Panc1 (cell line): ENCODE measurements around the gene RBMS3. TPM values are rescaled to one million over a fixed set of nuclear protein-coding genes. Genes with fewer than 3 reads are reported as not detected.

Experiments used
- ATAC-seq: fragments of 200-7000 bp; cut with Tn5 transposase; 2 replicates; pipeline ENCODE4 v1.9.1; 2020; ENCODE audit warnings: mild to moderate bottlenecking, moderate library complexity
- BruUV-seq: library from RNA; stranded (reverse); fragments of 400-500 nt; replicated peaks from 2 replicates; lab custom pipeline; 2021; lab: Mats Ljungman, UMichigan
- CTCF ChIA-PET: fragments of 300-600 bp; sonication (Branson Sonifier 250); formaldehyde crosslinking; loops from one replicate; lab custom pipeline; 2022; ENCODE audit warnings: antibody characterized with exemption; lab: Charles Lee
- POLR2A ChIA-PET: fragments of 300-600 bp; sonication (Branson Sonifier 250); formaldehyde crosslinking; loops from one replicate; lab custom pipeline; 2022; ENCODE audit warnings: antibody characterized with exemption; lab: Charles Lee
- DNase-seq: peaks from one replicate; pipeline ENCODE4 v3.0.0-alpha.2; 2010; ENCODE audit warnings: low read depth, low spot score
- H3K27ac ChIP-seq: 2 replicates; pipeline ENCODE4 v1.5.1; 2011; ENCODE audit warnings: mild to moderate bottlenecking, low read length, inconsistent platforms
- H3K27me3 ChIP-seq: fragments of 200-500 bp; sonication (Bioruptor generic); 2 replicates; pipeline ENCODE4 v1.6.0; 2014; ENCODE audit warnings: low read length, inconsistent platforms; ENCODE audit not compliant: control insufficient read depth, insufficient read depth
- H3K36me3 ChIP-seq: fragments of 200-500 bp; sonication (Bioruptor generic); 2 replicates; pipeline ENCODE4 v1.5.1; 2014; ENCODE audit warnings: inconsistent platforms, mild to moderate bottlenecking, low read length, moderate library complexity; ENCODE audit not compliant: control insufficient read depth, insufficient read depth
- H3K4me1 ChIP-seq: 2 replicates; pipeline ENCODE4 v1.5.1; 2011; ENCODE audit warnings: inconsistent platforms, mild to moderate bottlenecking, low read length, moderate library complexity; ENCODE audit not compliant: control insufficient read depth, insufficient read depth
- H3K4me3 ChIP-seq, 2 experiments: 2 replicates each; pipeline ENCODE4 v1.5.1; 2011 to 2012; ENCODE audit warnings: low read depth in 2 of 2, low read length in 2 of 2, mild to moderate bottlenecking in 2 of 2, inconsistent platforms in 1 of 2, moderate library complexity in 1 of 2
- H3K9me3 ChIP-seq: fragments of 200-500 bp; sonication (Bioruptor generic); 2 replicates; pipeline ENCODE4 v1.5.1; 2014; ENCODE audit warnings: low read depth, mild to moderate bottlenecking, inconsistent platforms, low read length, moderate library complexity; ENCODE audit not compliant: control insufficient read depth, insufficient read depth
- POLR2AphosphoS5 ChIP-seq: IDR thresholded peaks from 2 replicates; pipeline ENCODE4 v1.6.1; 2012; ENCODE audit warnings: mild to moderate bottlenecking, low read depth, low read length, moderate library complexity
- SIN3A ChIP-seq: IDR thresholded peaks from 2 replicates; pipeline ENCODE4 v1.6.1; 2012; ENCODE audit warnings: low read depth, mild to moderate bottlenecking, low read length, moderate library complexity, borderline replicate concordance; ENCODE audit not compliant: insufficient read depth
- TCF7L2 ChIP-seq: IDR thresholded peaks from 2 replicates; pipeline ENCODE4 v1.6.1; 2011; ENCODE audit warnings: mild to moderate bottlenecking, low read depth, low read length, inconsistent platforms
- in situ Hi-C: cut with HindIII; loops from 2 replicates; pipeline ENCODE4 v1.10.0; 2016; ENCODE audit warnings: low sequenced_read_pairs, low pct_unique_long_range_greater_than_20kb
- intact Hi-C: fragments of 100-400 bp; cut with micrococcal nuclease; formaldehyde crosslinking; loops from one replicate; pipeline ENCODE4 v1.10.0; 2022; ENCODE audit not compliant: unreplicated experiment
- total RNA-seq: library from RNA; stranded (reverse); gene quantifications from one replicate; pipeline ENCODE4 v1.2.1, GENCODE V29; 2021; ENCODE audit not compliant: unreplicated experiment
- TF ChIP-seq, protein P1 (sequence below): fragments of 450-650 bp; IDR thresholded peaks from 2 replicates; pipeline ENCODE4 v1.5.1; 2017; ENCODE audit warnings: mild to moderate bottlenecking
- TF ChIP-seq, protein P2 (sequence below), 2 experiments: IDR thresholded peaks; 2 replicates each; pipeline ENCODE4 v1.6.1; 2011 to 2012; ENCODE audit warnings: low read depth in 2 of 2, control low read depth in 1 of 2, low read length in 1 of 2, mild to moderate bottlenecking in 1 of 2, moderate library complexity in 1 of 2; ENCODE audit not compliant: insufficient read depth in 1 of 2

RBMS3 gene
- total RNA-seq, 1 experiment from 2014 or later: 1.1 TPM

- in situ Hi-C loops: no loop called here
- no peak overlapping the region for H3K4me3 ChIP-seq
- H3K9me3 ChIP-seq: no peaks in the 10 kb centered on the region
- H3K27me3 ChIP-seq: no peaks in the 10 kb centered on the region
- TF ChIP-seq SIN3A: no peak
- TF ChIP-seq TCF7L2: no peak
- TF ChIP-seq, protein P1, sequence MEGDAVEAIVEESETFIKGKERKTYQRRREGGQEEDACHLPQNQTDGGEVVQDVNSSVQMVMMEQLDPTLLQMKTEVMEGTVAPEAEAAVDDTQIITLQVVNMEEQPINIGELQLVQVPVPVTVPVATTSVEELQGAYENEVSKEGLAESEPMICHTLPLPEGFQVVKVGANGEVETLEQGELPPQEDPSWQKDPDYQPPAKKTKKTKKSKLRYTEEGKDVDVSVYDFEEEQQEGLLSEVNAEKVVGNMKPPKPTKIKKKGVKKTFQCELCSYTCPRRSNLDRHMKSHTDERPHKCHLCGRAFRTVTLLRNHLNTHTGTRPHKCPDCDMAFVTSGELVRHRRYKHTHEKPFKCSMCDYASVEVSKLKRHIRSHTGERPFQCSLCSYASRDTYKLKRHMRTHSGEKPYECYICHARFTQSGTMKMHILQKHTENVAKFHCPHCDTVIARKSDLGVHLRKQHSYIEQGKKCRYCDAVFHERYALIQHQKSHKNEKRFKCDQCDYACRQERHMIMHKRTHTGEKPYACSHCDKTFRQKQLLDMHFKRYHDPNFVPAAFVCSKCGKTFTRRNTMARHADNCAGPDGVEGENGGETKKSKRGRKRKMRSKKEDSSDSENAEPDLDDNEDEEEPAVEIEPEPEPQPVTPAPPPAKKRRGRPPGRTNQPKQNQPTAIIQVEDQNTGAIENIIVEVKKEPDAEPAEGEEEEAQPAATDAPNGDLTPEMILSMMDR: no peak
- TF ChIP-seq POLR2AphosphoS5: no peak
- TF ChIP-seq, protein P2, sequence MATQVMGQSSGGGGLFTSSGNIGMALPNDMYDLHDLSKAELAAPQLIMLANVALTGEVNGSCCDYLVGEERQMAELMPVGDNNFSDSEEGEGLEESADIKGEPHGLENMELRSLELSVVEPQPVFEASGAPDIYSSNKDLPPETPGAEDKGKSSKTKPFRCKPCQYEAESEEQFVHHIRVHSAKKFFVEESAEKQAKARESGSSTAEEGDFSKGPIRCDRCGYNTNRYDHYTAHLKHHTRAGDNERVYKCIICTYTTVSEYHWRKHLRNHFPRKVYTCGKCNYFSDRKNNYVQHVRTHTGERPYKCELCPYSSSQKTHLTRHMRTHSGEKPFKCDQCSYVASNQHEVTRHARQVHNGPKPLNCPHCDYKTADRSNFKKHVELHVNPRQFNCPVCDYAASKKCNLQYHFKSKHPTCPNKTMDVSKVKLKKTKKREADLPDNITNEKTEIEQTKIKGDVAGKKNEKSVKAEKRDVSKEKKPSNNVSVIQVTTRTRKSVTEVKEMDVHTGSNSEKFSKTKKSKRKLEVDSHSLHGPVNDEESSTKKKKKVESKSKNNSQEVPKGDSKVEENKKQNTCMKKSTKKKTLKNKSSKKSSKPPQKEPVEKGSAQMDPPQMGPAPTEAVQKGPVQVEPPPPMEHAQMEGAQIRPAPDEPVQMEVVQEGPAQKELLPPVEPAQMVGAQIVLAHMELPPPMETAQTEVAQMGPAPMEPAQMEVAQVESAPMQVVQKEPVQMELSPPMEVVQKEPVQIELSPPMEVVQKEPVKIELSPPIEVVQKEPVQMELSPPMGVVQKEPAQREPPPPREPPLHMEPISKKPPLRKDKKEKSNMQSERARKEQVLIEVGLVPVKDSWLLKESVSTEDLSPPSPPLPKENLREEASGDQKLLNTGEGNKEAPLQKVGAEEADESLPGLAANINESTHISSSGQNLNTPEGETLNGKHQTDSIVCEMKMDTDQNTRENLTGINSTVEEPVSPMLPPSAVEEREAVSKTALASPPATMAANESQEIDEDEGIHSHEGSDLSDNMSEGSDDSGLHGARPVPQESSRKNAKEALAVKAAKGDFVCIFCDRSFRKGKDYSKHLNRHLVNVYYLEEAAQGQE (IDR thresholded peaks at IDR 0.05; ENCODE audit: insufficient read depth in 1 of 2, low read depth in 2 of 2, low read length in 1 of 2): no peak
- ChIA-PET POLR2A (interaction anchor here (0.5 kb wide), 1 partner anchor 222 kb away, joined by 4 read pairs; no protein-coding TSS in a partner anchor), CTCF (no interaction called here)
- no peak overlapping the region for H3K27ac ChIP-seq
- ATAC-seq (no peak), DNase-seq (no peak)
- no peaks in the 10 kb centered on the region for H3K36me3 ChIP-seq
- BruUV-seq: no TSS peak
- intact Hi-C loops: no loop called here
- H3K4me1 ChIP-seq: no peaks in the 10 kb centered on the region
Measured at GRCh38 chr3:29247088-29247745, 33.7 kb upstream of the RBMS3 start.

- Histone ChIP-seq H3K36me3 (no peaks in the 10 kb centered on the region), H3K9me3 (no peaks in the 10 kb centered on the region), H3K27ac (no peak overlapping the region), H3K4me1 (no peaks in the 10 kb centered on the region), H3K27me3 (no peaks in the 10 kb centered on the region), H3K4me3 (no peak overlapping the region)
- POLR2A ChIA-PET: no interaction called here
- intact Hi-C loops (no loop called here), in situ Hi-C loops (no loop called here)
- CTCF ChIA-PET: no interaction called here
- no peak for ATAC-seq
- TF ChIP-seq TCF7L2: no peak
- no peak for TF ChIP-seq SIN3A
- TF ChIP-seq, protein P2 (IDR thresholded peaks at IDR 0.05; ENCODE audit: insufficient read depth in 1 of 2, low read depth in 2 of 2, low read length in 1 of 2): no peak
- no peak for TF ChIP-seq POLR2AphosphoS5
- BruUV-seq: no TSS peak
- DNase-seq: no peak
Measured at GRCh38 chr3:29249829-29250345, 31.0 kb upstream of the RBMS3 start.
